ENCODE data around the gene SLC39A9.
A peak's percentile ranks its signal among the peaks of the same experiment; 100 is the strongest.

SLC39A9 gene

GRCh38 chr14:69398053-69398817 is at the start of gene SLC39A9, which contains the start of gene ERH:
Gene SLC39A9, plus strand, starts transcription at chr14:69398692. Its CDS starts 678 bp downstream, at chr14:69399370.
Gene ERH, minus strand, starts transcription at chr14:69398299. Its CDS starts 66 bp downstream, at chr14:69398233.
- DNase-seq = peak; percentile 98

GRCh38 chr14:69349091-69349777 is 49.3 kb upstream of the SLC39A9 start:
- no peak for DNase-seq

GRCh38 chr14:69350892-69351291 is 47.6 kb upstream of the SLC39A9 start:
- DNase-seq = no peak

- no peak for DNase-seq
These were observed 47.1 kb upstream of the SLC39A9 start for GRCh38 chr14:69351385-69351784.

- no peak for DNase-seq
These were observed 46.6 kb upstream of the SLC39A9 start for GRCh38 chr14:69351911-69352310.

- no peak for DNase-seq
These were observed 45.3 kb upstream of the SLC39A9 start for GRCh38 chr14:69353168-69353567.

GRCh38 chr14:69354383-69355153 is 43.9 kb upstream of the SLC39A9 start:
- no peak for DNase-seq

- DNase-seq = no peak
These were observed 43.3 kb upstream of the SLC39A9 start for GRCh38 chr14:69355154-69355597.

GRCh38 chr14:69355607-69356281 is 42.7 kb upstream of the SLC39A9 start:
- DNase-seq = peak; percentile 66

- DNase-seq = no peak
These were observed 41.5 kb upstream of the SLC39A9 start for GRCh38 chr14:69356903-69357543.

GRCh38 chr14:69357544-69358200 is 40.8 kb upstream of the SLC39A9 start:
- DNase-seq = no peak

- no peak for DNase-seq
These were observed 40.1 kb upstream of the SLC39A9 start for GRCh38 chr14:69358233-69358963.

- DNase-seq = no peak
These were observed 39.5 kb upstream of the SLC39A9 start for GRCh38 chr14:69358966-69359365.

- no peak for DNase-seq
These were observed 37.9 kb upstream of the SLC39A9 start for GRCh38 chr14:69360438-69361108.

- DNase-seq = no peak
These were observed 35.4 kb upstream of the SLC39A9 start for GRCh38 chr14:69363055-69363454.

- DNase-seq = no peak
These were observed 34.5 kb upstream of the SLC39A9 start for GRCh38 chr14:69363964-69364363.

GRCh38 chr14:69364378-69364777 is 34.1 kb upstream of the SLC39A9 start:
- no peak for DNase-seq

- no peak for DNase-seq
These were observed 32.4 kb upstream of the SLC39A9 start for GRCh38 chr14:69366069-69366468.

GRCh38 chr14:69366761-69367160 is 31.7 kb upstream of the SLC39A9 start:
- DNase-seq = no peak

GRCh38 chr14:69368381-69368780 is 30.1 kb upstream of the SLC39A9 start:
- DNase-seq = no peak

All from EL (cell line).